ENCODE data around the gene BMP7.

The BMP7 gene

GRCh38 chr20:57139342-57140093 lies 126.9 kb downstream of the BMP7 start:
- no peak for DNase-seq

GRCh38 chr20:57138198-57138995 lies 128.0 kb downstream of the BMP7 start:
- no peak for DNase-seq

GRCh38 chr20:57137676-57138075 lies 128.8 kb downstream of the BMP7 start:
- no peak for DNase-seq

- no peak for DNase-seq
These were observed 129.7 kb downstream of the BMP7 start for GRCh38 chr20:57136734-57137133.

GRCh38 chr20:57135875-57136274 lies 130.6 kb downstream of the BMP7 start:
- no peak for DNase-seq

- DNase-seq: no peak
These were observed 131.6 kb downstream of the BMP7 start for GRCh38 chr20:57134804-57135203.

- DNase-seq: no peak
These were observed 132.4 kb downstream of the BMP7 start for GRCh38 chr20:57133926-57134650.

- DNase-seq: no peak
These were observed 134.6 kb downstream of the BMP7 start for GRCh38 chr20:57131601-57132391.

GRCh38 chr20:57131077-57131476 lies 135.4 kb downstream of the BMP7 start:
- no peak for DNase-seq

- DNase-seq: no peak
These were observed 136.2 kb downstream of the BMP7 start for GRCh38 chr20:57130160-57130772.

GRCh38 chr20:57129303-57129702 lies 137.1 kb downstream of the BMP7 start:
- DNase-seq: no peak

GRCh38 chr20:57128044-57128757 lies 138.2 kb downstream of the BMP7 start:
- no peak for DNase-seq

- DNase-seq: no peak
These were observed 139.9 kb downstream of the BMP7 start for GRCh38 chr20:57126481-57127092.

GRCh38 chr20:57124800-57125517 lies 141.5 kb downstream of the BMP7 start:
- DNase-seq: no peak

GRCh38 chr20:57124366-57124765 lies 142.1 kb downstream of the BMP7 start:
- no peak for DNase-seq

- no peak for DNase-seq
These were observed 142.9 kb downstream of the BMP7 start for GRCh38 chr20:57123504-57123903.

- DNase-seq: no peak
These were observed 143.6 kb downstream of the BMP7 start for GRCh38 chr20:57122536-57123489.

GRCh38 chr20:57118964-57119363 lies 147.5 kb downstream of the BMP7 start:
- DNase-seq: no peak

Measured in activated CD4-positive, alpha-beta T cell treated with anti-CD3 and anti-CD28 coated beads for 4 hours (primary cell).